ENCODE results near the gene SNORC.
"Not testable (repeated sequence)": the region's sequence is repeated elsewhere in the genome, so short reads cannot be mapped to it uniquely, and the experiment has no call there.

SNORC gene

GRCh38 chr2:232901736-232902578 is 31.9 kb downstream of the SNORC start:
- no peak overlapping the region for H3K4me3 ChIP-seq (replicated peaks; ENCODE audit: low read depth, low read length)

DNA sequence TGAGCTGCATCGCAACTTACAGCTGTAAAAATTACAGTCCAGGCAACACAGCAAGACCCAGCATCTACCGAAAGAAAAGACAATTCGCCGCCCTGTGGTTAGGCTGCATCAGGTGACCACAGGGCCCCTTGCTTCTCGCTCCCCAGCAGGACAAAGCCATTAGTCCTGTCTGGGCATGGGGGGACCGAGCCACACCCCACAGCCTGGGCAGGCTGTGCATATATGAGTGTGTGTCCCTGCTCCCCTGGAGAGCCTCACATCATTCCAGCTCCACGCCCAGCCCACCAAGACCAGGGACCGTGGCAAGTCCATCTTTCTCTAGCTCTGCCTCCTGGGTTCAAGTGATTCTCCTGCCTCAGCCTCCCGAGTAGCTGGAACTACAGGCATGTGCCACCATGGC is 33.9 kb downstream of the SNORC start:
- TF ChIP-seq CTCF (IDR thresholded peaks at IDR 0.05; ENCODE audit: low read depth, low read length, missing control alignments), result no peak
- DNase-seq (ENCODE audit: extremely low read depth, low read depth), result no peak
- no peak overlapping the region for H3K4me3 ChIP-seq (replicated peaks; ENCODE audit: low read depth, low read length)

More at GRCh38 chr2:232901736-232902578, 31.9 kb downstream of the SNORC start:
- no peak for TF ChIP-seq CTCF (IDR thresholded peaks at IDR 0.05; ENCODE audit: low read depth, low read length, missing control alignments)
- peak; percentile 82 for DNase-seq (ENCODE audit: extremely low read depth, low read depth)

DNA sequence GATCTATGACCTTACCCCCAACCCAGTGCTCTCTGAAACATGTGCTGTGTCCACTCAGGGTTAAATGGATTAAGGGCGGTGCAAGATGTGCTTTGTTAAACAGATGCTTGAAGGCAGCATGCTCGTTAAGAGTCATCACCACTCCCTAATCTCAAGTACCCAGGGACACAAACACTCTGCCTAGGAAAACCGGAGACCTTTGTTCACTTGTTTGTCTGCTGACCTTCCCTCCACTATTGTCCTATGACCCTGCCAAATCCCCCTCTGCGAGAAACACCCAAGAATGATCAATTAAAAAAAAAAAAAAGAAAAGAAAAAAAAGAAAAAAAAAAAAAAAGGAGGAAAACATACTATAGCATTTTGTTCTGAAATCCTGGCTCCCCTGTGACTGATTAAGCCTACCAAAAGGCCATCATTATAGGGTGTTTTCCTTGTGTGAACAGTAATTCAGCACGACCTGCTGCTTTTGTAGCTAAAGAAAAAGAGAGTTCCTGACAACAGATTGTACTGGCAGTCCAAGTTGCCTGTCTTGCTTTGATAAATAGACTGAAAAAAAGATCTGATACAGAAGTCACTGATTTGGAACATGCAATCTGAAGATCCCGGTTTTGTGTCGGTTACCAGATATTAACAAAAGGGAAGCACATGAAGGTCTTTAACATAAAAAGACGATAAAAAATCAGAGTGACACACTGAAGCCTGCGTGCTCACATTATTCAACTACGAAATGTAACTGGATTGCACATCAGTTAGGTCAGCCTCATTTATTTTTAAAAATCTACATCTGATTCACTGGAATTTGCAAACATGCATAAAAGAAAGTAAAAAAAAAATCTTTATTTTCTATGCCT is 37.0 kb downstream of the SNORC start:
- H3K4me3 ChIP-seq (replicated peaks; ENCODE audit: low read depth, low read length); DNase-seq (ENCODE audit: extremely low read depth, low read depth): not testable (repeated sequence)

GRCh38 chr2:232907718-232908085 is 37.6 kb downstream of the SNORC start:
- H3K4me3 ChIP-seq (replicated peaks; ENCODE audit: low read depth, low read length), result not testable (repeated sequence)

GRCh38 chr2:232908695-232909094 is 38.6 kb downstream of the SNORC start:
- no peak overlapping the region for H3K4me3 ChIP-seq (replicated peaks; ENCODE audit: low read depth, low read length)
- DNase-seq (ENCODE audit: extremely low read depth, low read depth), result no peak
- no peak for TF ChIP-seq CTCF (IDR thresholded peaks at IDR 0.05; ENCODE audit: low read depth, low read length, missing control alignments)

More at GRCh38 chr2:232907718-232908085, 37.6 kb downstream of the SNORC start:
- DNase-seq (ENCODE audit: extremely low read depth, low read depth), result not testable (repeated sequence)

DNA sequence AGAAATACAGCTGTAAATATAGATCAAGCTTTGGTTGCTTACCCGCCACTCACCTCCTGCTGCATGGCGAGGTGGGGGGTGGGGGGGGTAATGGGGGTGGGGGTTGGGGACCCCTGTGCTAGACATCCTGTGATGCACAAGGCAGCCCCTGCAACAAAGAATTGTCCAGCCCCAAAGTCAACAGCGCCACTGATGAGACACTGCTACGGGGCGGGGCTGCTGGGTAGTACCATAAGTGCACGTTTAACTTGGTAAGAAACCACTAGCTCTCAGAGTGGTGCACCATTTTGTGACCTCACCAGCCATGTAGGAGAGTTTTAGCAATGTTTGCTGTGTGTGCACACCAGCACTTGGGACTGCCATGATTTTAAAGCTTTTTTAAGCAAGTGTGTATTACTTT is 40.3 kb downstream of the SNORC start:
- DNase-seq (ENCODE audit: extremely low read depth, low read depth), result no peak
- no peak for TF ChIP-seq CTCF (IDR thresholded peaks at IDR 0.05; ENCODE audit: low read depth, low read length, missing control alignments)

GRCh38 chr2:232911712-232912277 is 41.7 kb downstream of the SNORC start:
- no peak for TF ChIP-seq CTCF (IDR thresholded peaks at IDR 0.05; ENCODE audit: low read depth, low read length, missing control alignments)
- DNase-seq (ENCODE audit: extremely low read depth, low read depth), result no peak
- no peak overlapping the region for H3K4me3 ChIP-seq (replicated peaks; ENCODE audit: low read depth, low read length)

More for the DNA sequence above, 40.3 kb downstream of the SNORC start:
- no peak overlapping the region for H3K4me3 ChIP-seq (replicated peaks; ENCODE audit: low read depth, low read length)

All from HFF-Myc (cell line).